SH-SY5Y (cell line): Measurements from ENCODE around the gene TMEM117.

Source experiments
- GATA2 ChIP-seq: IDR thresholded peaks from 2 replicates; pipeline ENCODE4 v1.6.1; 2011; ENCODE audit warnings: mild to moderate bottlenecking, low read depth, low read length
- GATA3 ChIP-seq: IDR thresholded peaks from 2 replicates; pipeline ENCODE4 v1.6.1; 2011; ENCODE audit warnings: low read depth, mild to moderate bottlenecking, low read length, moderate library complexity

GRCh38 chr12:43895580-43896206 lies 59.8 kb downstream of the TMEM117 start:
- no peak for TF ChIP-seq GATA2
- no peak for TF ChIP-seq GATA3
